Raji (cell line): ENCODE data around the gene KCNAB2.

Experiments
- POLR2A ChIP-seq: IDR thresholded peaks from 2 replicates; pipeline ENCODE4 v1.6.1; 2011; ENCODE audit warnings: low read depth, low read length, control low read depth; ENCODE audit not compliant: insufficient read depth

KCNAB2 gene

DNA sequence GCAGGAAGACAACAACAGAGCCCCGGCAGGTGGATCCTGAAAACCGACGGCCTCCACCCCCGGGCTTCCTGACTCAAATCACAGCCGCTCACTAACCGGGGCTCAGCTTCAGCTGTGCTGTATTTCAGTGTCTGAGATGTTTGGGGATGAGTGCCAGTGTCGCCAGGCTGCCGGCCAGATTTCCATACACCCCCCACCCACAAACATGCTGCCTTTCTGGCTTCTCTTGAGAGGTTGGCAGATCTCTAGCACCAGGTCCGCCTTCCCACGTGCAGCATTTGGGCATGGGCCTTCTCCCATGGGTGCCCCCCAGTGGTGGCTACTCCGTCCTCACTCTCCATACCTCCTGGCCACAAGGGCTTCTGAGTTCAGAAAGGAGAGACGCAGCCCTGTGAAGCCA is 34.8 kb downstream of the KCNAB2 start:
- TF ChIP-seq POLR2A: no peak

DNA sequence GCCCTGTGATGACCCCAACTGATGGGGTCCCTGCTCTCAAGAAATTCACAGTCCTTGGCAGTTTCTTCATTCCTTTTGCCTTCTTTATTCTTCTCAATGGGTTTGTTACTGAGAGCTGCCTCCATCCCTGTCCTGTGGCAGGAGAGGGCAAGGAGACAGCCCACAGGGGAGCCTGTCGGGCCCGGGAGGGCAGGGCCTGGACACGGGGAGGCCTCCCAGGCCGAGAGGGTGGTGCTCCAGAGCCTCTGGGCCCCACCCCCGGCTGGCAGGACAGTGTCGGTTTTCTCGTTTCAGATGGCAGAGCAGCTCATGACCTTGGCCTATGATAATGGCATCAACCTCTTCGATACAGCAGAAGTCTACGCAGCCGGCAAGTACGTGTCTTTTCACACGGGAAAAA is 36.2 kb downstream of the KCNAB2 start:
- no peak for TF ChIP-seq POLR2A

DNA sequence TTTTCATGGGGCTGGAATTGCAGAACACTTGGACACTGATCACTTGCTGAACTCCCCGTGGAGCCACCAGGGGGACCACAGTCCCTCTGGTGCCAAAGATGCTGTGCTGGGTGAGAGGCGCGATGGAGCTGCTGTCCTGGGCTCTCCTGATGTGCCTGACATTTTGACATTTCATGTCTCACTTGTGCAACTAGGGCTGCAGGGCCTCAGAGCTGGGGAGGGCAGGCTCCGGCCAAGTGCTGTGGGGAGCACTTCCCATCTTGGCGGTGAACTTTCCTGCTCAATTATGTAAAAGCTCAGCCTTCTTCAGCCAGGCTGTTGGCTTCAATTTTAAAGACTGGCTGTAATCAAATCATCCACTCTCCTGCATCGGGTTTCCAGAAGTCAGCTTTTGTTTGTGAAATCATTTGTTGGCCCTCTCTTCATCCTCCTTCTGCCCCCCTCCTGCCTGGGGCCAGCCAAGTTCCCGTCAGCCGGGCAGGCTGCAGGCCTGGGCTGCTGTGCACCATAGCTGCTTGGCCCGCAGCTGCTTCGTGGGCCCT is 36.8 kb downstream of the KCNAB2 start:
- no peak for TF ChIP-seq POLR2A

GRCh38 chr1:6083385-6083784 is 37.7 kb downstream of the KCNAB2 start:
- TF ChIP-seq POLR2A: no peak

GRCh38 chr1:6083801-6084446 is 38.2 kb downstream of the KCNAB2 start:
- TF ChIP-seq POLR2A: no peak

GRCh38 chr1:6084781-6085495 is 39.2 kb downstream of the KCNAB2 start:
- no peak for TF ChIP-seq POLR2A

DNA sequence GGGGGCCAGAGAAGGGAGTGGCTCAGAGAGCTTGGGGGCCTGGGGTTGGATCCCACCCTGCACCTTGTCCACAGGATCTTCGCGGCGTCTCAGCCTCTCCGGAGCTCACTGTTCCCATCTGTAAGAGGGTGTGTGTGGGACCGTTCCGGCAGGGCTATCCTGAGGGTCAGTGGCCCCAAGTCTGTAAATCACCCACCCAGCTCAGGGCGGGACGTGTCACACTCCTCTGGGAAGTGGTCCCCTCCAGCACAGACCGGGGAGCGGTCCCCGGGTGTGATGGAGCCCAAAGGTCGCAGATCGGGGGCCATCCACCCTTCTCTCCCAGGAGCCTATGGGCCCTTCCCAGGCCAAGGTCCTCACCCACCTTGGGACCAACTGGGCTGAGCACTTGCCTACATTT is 40.0 kb downstream of the KCNAB2 start:
- TF ChIP-seq POLR2A: no peak

DNA sequence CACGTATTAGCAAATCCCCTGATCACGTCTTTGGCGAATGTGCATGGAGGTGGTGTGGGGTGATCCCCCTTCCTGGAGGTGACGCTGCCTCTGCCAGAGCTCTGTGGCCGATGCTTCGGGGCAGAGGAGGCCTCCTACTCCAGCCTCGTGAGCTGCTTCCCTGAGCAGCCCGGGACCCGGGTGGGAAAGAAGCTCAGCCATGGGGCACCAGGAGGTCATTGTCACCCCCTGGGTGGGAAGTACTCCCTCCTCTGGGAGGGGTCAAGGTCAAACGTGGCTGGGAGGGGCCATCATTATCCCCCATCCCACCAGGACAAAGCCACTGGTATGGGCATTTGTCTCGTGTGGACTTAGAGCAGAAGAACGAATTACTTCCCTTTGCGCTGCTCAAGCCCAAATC is 40.7 kb downstream of the KCNAB2 start:
- TF ChIP-seq POLR2A: no peak

- TF ChIP-seq POLR2A: no peak
Observed at GRCh38 chr1:6086762-6087376, 41.2 kb downstream of the KCNAB2 start.

DNA sequence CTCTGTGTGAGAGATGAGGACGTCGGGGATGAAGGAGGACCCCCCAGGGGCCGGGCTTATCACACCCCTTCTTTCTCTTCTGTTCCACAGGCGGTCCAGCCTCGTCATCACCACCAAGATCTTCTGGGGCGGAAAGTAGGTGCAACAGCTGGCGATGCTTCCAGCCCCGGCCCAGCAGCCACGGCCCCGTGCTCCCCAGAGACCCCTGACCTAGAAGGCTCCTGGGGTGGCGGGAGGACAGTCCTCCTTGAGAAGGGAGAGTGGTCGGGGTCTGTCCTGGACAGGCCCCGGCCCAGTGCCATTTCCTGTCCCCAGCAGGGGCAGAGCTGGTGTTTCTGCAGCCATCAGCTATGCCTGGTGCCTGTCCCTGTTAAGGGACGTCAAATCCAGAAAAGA is 41.7 kb downstream of the KCNAB2 start:
- no peak for TF ChIP-seq POLR2A

- no peak for TF ChIP-seq POLR2A
Observed at GRCh38 chr1:6087958-6088357, 42.3 kb downstream of the KCNAB2 start.

GRCh38 chr1:6088956-6089355 is 43.3 kb downstream of the KCNAB2 start:
- TF ChIP-seq POLR2A: no peak

GRCh38 chr1:6090288-6090687 is 44.6 kb downstream of the KCNAB2 start:
- TF ChIP-seq POLR2A: no peak

DNA sequence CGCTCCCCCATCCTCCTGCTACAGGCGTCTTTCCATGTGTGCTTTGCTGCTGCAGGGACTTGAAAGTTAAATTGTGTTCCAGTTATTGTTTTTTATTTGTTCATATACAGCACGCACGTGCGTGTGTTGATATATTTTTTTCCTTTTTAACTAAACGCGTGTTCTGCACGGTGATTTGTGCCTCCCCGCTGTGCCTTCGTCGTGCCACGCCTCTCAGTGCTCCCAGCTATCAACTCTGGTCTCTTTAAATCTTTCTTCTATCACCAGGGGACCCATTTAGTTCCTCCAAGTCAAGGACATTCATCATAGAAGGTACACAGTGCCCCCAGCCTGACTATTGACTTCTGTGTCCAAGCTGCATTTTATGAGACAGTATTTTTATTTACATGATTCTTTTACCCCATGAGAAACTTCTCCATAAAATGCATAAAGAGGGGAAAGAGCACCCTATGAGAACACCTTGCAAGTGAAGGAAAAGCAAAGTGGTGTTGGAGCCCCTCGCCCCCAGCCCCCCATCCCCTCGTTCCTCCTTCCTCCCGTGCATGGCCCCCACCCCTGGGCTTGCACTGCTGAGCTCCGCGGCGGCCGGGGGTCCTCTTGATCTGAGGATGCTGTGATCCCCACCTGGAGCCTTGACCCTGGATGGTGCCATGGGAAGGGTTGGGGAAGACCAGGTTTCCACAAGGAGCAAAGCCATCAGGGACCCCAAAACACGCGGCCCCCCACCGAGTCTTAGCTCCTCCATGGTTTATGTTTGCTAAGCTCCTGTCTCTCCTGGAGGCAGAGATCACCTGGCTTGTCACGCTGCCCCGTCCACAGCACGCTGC is 45.5 kb downstream of the KCNAB2 start:
- no peak for TF ChIP-seq POLR2A

GRCh38 chr1:6091823-6092109 is 46.1 kb downstream of the KCNAB2 start:
- TF ChIP-seq POLR2A: no peak
